GM18909 (cell line): ENCODE measurements around the gene OSBPL9.
A peak's percentile ranks its signal among the peaks of the same experiment; 100 is the strongest.
"Not testable (repeated sequence)": the region's sequence is repeated elsewhere in the genome, so short reads cannot be mapped to it uniquely, and the experiment has no call there.

Experiments used
- ATAC-seq: cut with Tn5 transposase; IDR thresholded peaks from one replicate; pipeline ENCODE4 v1.9.1; 2021; ENCODE audit warnings: mild to moderate bottlenecking; ENCODE audit not compliant: unreplicated experiment, poor library complexity

Gene OSBPL9

DNA sequence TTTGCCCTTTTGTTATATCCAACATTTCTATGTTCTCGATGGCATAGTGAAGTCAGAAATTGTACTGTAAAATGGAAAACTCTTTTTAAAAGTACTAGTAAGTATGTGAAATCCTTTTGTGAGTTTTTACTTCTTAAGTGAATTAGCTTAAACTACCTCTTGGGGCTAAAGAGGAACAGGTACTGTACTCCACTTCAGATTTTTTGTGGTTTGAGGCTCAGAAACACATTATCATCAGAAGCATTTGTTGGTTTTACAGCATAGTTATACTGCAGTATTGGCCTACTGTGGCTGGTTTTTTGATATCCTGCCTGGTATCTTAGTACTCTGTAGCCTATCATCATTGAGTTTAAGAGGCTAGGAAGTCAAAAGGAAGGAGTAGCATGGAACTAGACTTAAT lies 144.5 kb downstream of the OSBPL9 start:
- ATAC-seq = no peak

DNA sequence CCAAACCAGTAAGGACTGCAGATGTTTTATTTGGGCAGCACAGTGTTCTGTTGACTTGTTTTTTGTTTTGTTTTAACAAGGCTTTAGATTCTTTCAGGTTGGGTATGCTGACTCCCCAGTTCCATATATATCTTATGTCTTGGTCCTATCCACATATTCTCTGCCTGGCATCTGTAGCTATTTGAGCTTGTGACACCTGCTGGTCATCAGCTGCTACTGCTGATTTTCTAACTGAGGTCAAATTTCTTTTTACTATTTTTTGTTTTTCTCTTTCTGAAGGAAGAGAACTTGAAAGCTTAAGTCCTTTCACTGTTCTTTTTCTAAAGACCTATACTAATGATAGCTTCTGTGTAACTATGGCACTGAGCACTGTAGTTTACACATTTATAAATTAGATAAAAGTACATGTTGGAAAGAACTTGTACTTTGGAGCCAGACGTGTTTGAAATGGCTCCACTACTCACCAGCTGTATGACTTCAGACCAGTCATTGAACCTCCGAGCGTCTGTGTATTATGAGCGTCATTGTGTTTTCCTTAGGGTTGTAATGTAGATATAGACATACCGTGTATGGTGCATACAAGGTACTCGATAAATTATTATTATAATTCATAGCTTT lies 152.2 kb downstream of the OSBPL9 start:
- ATAC-seq = peak; percentile 46

DNA sequence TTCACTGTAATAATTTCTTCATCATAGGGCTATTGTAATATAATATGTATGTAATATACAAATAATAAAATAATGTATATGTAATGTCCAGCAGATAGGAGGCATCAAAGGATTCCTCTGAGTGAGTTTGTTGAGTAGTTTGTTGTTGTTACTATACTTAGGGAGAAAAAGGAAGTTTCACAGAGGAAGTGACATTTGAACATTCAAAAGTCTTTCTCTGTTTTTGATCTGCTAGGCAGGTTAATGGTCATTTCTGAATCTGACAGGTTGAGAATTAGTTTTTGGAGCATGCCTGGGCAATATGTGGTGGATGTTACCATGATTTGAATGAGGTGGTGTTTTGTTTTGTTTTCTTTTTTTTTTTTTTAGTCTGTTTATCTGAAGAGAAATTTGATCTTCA lies 159.5 kb downstream of the OSBPL9 start:
- ATAC-seq = no peak

DNA sequence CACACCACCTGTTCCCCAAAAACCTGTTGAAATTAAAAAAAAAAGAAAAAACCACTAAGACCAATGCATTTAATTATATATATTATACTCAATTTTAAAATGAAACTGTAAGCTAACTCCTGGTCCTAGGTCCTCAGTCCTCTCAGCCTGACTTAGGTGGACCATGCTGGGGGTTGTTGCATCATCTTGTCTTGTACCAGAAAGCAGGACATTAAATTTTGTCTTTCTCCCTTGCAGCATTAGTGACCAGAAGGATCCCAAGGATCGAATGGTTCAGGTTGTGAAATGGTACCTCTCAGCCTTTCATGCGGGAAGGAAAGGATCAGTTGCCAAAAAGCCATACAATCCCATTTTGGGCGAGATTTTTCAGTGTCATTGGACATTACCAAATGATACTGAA lies 164.0 kb downstream of the OSBPL9 start:
- no peak for ATAC-seq

DNA sequence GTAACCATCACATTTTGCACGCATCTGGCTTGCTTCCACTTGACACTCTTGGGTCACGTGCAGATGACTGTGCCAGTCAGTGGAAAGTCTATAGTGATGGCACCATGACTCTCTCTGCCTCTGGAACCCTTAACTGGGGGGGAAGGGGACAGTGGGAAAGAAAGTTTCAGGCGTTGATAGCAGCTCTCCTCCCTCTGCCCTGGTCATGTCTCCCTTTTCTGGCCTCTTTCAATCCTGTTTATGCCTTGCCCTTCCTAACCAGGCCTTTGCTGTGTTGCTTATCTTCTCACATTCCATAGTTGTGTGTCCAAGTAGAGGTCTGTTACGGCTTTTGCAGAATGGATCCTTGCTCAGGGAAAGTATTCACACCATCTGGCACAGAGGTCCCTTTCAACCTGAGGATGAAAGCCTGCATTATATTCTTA lies 168.1 kb downstream of the OSBPL9 start:
- no peak for ATAC-seq

DNA sequence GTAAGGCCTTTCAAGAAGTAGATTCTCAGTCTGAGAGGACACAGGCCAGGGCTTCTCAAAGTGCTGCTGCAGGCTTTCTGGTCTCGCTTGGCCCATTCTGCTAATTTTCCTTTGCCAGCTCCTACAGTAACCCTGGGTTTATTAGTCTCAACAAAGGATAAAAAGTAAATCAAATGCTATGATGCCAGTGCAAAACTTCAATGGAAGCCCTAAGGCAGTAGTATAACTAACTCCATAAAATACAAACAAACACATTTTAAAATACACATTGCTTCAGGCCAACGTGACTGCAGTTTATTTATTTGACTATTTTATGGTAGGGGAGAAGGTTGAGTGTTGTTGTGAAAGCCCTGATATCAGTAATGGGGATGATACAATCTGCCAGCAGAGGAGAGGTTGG lies 172.0 kb downstream of the OSBPL9 start:
- no peak for ATAC-seq

DNA sequence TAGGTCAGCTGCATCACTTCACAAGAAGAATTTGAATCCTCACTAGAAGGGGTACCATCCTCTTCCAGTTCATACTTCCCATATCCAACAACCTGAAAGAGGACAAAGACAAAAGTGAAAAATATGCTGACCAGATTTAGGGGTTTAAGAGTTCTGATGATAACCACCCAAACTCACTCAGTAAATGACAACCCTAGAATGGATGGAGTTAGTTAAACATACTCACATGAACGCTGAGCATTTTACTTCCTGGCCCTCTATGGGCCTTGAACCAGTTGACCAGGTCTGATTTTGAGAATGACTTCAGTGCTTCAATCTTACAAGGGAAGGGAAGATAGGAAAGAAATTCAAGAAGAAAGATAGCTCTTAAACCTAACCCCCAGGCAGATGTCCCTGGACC lies 172.4 kb downstream of the OSBPL9 start:
- ATAC-seq = no peak

DNA sequence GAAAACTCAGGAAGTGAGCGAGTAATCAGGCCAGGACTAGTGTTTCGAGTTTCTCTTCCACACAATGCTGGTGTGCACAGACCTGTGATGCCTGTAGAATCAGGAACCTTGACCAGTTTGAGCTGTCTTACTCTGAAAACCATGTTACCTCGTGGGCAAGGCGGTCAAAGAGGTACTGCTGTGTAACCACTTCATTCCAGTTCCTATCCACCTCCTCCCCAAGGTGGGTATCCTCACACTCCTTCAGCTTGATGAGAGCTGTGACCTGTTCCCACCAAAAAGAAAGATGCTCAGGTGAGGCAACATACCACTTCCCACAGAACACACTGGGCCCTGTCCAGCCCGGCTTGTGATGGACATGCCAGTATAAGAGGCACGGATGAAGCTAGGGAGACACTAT lies 173.5 kb downstream of the OSBPL9 start:
- ATAC-seq = no peak

DNA sequence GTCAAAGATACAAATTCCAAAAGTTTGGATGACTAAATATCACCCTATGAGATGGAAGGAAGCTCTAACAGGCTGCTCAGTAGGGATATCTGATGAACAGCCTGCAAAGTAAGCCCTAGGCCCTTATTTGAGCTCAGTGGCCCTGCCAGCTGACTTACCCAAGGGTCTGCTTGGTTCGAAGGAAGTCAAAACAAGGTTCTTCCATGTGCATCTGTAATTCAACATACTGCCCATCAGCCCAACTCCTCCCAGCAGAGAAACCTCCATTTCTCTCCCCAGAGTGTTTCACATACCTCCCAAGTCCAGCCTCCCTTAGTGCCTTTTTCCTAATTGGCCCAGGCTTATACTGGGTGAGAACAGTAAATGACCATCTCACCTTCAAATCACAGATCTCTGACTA lies 175.0 kb downstream of the OSBPL9 start:
- ATAC-seq = no peak

DNA sequence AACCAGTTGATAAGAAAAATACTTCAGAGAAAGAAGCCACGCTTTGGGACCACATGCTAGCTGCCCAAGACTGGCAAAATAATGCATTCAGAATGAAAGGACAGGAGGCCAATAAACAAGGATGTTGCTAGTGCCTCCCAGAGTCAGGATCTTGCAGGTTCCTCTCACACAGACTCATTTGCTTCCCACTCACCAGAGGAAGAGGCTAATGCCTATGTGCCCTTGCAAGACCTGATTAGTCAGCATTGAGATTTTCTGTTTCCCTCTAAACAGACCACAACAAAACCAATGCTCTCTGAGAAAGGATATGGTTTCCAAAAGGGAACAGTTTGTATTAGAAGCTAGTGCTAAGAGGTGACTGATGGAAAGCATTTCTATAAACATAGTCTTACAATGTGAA lies 176.0 kb downstream of the OSBPL9 start:
- no peak for ATAC-seq

DNA sequence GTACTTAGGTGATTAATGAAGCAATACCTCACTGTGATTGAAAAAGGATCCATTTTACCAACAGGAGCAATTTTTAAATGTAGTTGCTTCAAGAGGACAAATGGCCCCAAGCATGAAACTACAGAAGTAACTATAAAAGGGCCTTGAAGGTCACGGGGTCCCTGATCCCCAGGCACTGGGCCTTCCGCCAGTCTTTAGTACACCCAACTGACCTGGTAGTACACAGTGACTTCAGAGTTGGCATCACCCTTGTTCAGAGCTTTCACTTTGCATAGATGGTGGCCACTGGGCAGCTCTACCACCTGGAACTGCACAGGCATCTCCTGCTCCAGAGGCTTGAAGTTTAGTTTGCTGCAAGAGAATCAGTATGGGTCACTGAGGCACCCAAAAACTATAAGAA lies 177.4 kb downstream of the OSBPL9 start:
- no peak for ATAC-seq

DNA sequence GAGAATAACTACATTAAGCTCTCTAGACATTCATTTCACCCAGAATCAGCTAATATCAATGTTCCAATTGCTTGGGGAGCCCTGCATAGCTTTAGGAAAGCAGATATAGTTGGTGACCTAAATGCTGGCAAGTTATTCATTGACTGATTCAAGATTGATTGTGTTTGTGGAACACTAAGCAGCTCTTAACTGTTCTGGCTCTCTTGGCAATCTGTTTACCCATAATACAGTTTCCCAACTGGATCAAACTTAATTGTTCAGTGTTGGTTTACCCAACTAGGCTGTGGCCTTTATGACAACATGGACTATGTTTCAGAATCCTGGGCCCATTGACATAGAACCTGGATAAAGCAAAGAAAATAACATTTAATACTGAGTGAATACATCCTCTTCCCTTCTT lies 178.0 kb downstream of the OSBPL9 start:
- ATAC-seq = no peak

DNA sequence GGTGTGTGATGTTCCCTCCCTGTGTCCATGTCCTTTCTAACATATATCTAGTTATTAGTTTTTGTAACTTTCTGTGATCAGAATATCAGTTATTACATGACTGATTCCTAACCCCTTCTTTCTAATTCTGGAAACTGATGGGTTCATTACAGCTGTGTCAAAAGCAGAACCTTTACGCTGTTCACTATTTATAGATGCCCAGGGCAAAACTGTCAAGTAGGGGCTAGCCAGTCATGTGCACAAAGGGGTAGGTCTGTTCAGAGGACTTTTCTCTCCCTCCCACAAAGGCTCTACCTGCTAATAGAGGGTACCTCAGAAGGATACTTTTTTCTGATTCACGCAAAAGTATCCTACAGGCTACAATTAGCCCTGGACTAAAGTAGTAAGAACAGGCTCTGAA lies 182.5 kb downstream of the OSBPL9 start:
- no peak for ATAC-seq

DNA sequence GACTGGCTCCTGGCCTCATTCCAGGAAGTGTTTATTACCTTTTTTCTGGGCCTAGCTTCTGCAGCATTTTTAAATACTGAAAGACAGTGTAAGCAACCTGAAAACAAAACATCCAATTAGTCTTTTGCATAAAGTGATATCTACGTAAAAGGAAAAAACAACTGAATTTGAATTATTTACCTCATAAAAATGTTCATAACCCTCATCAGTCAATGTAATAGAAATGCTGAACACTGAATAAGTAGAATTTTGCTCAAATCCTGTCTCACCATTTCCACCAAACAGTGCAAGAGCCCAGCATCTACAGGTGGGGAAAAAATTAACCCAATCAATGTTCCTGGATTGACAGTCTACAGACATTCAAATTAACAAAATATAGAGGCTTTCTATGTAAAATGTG lies 197.6 kb downstream of the OSBPL9 start:
- no peak for ATAC-seq

DNA sequence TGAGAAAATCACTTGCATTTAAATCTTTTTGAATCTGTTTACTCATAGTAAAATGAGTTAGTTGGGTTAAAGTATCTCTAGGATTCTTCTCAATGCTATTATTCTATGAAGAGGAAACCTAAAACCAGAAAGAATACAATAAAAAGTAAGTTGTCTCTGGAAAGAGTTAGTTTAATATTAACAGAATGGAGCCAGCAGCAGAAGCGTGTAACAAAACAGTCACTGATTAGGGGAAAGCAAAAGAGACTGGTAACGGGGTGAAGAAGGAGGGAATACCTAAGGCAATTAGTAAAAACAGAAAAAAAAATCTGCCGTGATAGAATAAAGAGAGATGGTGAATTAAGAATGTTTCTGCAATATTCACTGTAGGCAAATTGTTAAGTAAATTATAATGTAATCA lies 201.6 kb downstream of the OSBPL9 start:
- ATAC-seq = no peak

DNA sequence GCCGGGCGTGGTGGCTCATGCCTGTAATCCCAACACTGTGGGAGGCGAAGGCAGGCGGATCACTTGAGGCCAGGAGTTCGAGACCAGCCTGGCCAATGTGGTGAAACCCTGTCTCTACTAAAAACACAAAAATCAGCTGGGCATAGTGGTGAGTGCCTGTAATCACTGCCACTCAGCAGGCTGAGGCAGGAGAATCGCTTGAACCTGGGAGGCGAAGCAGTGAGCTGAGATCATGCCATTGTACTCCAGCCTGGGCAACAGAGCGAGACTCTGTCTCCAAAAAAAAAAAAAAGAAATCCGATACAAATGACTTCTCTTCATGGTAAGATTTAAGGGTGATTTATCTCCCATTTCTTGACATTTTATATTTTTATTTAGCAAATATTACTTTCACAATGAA lies 202.1 kb downstream of the OSBPL9 start:
- not testable (repeated sequence) for ATAC-seq

DNA sequence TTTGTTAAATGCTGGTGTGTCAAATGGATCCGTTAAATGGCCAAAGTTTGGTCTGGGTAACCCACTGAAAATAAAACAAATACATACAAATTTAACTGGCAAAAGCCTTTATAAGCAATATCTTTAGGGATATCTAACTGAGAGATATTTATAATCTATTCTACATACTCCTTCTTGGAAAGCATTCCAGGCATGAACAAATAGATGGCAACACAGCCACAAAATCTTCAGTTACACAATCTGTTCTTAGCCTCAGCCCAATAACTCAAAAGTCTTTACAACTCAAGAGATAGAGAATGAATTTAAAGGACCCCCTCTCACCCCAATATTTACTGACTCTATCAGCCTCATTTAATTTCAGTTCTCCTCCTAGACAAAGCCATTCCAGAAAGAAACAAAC lies 202.9 kb downstream of the OSBPL9 start:
- ATAC-seq = no peak

DNA sequence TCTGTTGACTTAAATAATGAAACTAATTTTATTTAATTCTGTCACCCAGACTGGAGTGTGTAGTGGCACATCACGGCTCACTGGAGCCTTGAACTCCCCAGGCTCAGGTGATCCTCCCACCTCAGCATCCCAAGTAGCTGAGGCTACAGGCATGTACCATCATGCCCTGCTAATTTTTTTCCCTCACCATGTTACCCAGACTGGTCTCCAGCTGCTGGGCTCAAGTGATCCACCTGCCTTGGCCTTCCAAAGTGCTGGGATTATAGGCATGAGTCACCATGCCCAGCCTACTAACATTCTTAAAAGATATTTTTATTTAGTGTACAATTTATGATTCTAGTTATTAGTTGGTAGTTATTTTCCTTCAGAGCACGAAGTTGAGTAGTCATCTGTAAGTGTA lies 212.2 kb downstream of the OSBPL9 start:
- ATAC-seq = no peak

DNA sequence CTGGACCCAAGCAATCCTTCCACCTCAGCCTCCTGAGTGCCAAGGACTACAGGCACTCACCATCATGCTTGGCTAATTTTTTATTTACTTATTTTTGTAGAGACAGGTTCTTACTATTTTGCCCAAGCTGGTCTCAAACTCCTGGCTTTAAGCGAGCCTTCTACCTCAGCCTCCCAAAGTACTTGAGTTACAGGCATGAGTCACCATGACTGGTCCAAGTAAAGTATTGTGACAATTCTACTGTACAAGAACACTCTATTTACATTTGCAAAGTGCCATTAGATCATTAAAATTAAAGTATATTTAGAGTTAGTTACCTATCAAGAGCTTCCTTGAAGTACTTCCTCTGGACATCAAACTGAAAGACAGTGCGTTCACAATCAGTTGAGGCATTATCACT lies 216.8 kb downstream of the OSBPL9 start:
- ATAC-seq = no peak

DNA sequence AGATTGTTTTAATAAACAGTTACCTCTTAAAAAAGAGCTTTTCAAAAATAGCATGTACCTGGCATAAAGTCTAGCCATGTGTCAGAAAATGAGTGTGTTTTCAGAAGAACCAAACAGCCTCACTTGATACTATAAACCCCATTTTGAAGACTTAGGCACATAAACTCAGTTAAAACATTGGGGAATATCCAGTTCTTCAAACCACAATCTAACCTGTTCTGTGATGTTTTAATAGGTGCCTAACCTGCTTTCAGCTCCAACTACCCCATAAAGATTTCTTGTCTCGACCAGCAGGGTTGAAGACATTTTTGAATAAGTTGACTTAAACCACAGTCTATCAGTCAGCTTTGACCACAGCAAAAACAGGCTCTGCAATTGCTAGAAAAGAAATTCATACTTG lies 220.4 kb downstream of the OSBPL9 start:
- ATAC-seq = no peak
